Activated T-helper 9 cell treated with anti-CD3 and anti-CD28 coated beads, Interleukin-2, amount 50 U/mL, for 16 hours (primary cell): Measurements from ENCODE around the gene ATP8A1.
"Not testable (repeated sequence)": the region's sequence is repeated elsewhere in the genome, so short reads cannot be mapped to it uniquely, and the experiment has no call there.

ENCODE experiments used
- DNase-seq: peaks from one replicate; pipeline ENCODE4 v3.0.0-alpha.2; 2020; ENCODE audit warnings: low read depth

ATP8A1 gene

GRCh38 chr4:42656944-42657792 lies at the start of gene ATP8A1:
Gene ATP8A1 (minus strand): TSS chr4:42657105. CDS start chr4:42656873, 232 bp downstream.
- DNase-seq, result peak; percentile 92

DNA sequence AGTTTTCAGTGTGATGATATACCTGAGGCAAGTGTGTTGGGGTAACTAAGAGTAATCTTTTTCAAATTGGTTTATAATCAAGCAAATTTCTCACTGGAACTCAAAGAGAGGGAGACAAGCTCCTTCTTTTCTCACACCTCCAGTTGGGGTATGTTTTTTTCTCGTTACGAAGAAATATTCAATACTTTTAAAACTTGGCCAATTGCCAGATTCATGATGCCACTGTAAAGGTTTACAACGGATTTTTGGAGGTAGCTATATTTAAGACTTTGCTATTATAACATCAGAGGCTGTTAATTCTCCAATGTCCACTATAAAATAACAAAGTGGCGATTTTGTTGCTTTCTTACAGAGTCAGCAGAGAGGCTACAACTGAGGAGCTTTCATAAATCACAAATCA lies 49.2 kb upstream of the ATP8A1 start:
- no peak for DNase-seq

GRCh38 chr4:42703813-42704212 lies 46.9 kb upstream of the ATP8A1 start:
- DNase-seq, result no peak

DNA sequence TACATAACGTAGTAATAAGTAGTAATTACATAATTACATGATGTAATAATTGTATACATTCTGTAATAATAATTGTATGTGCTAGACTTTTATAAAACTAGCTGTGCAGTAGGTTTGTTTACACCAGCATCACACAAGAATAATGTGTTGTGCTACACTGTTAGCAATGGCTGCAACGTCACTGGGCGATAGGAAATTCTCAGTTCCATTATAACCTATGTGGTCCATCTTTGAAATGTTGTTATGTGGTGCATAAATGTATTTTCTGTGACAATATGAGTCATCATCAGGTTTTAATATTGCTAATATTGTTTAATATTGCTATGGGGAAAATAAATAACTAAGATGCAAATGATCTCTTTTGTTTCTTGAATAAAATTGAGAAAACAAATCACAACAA lies 46.0 kb upstream of the ATP8A1 start:
- no peak for DNase-seq

DNA sequence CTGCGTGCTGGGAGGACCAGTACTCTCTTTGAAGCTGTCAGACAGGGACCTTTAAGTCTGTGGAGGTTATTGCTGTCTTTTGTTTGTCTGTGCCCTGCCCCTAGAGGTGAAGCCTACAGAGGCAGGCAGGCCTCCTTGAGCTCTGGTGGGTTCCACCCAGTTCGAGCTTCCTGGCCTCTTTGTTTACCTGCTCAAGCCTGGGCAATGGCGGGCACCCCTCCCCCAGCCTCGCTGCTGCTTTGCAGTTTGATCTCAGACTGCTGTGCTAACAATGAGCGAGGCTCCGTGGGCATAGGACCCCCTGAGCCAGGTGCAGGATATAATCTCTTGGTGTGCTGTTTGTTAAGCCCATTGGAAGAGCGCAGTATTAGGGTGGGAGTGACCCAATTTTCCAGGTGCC lies 44.9 kb upstream of the ATP8A1 start:
- DNase-seq, result not testable (repeated sequence)

DNA sequence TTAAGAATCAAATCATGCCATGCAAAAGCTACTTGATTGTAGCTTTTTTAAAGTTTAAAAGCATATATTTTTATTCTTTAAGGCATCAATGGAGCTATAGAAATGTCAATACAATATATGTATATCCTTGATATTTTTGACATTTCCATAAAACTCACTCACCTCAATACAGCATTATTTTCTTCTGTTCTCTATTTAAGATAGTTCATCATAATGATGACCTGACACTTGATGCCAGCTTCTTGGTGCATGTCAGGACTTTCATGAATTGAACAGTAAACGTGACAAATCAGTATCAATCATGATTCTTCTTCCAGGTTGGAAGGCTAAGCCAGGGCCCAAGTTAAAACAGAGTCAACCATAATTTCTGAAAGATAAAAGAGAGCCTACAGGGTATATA lies 33.6 kb upstream of the ATP8A1 start:
- no peak for DNase-seq

GRCh38 chr4:42683393-42683792 lies 26.5 kb upstream of the ATP8A1 start:
- no peak for DNase-seq

- no peak for DNase-seq
These were observed 21.6 kb upstream of the ATP8A1 start for GRCh38 chr4:42678512-42678911.

GRCh38 chr4:42676066-42676951 lies 19.4 kb upstream of the ATP8A1 start:
- no peak for DNase-seq

DNA sequence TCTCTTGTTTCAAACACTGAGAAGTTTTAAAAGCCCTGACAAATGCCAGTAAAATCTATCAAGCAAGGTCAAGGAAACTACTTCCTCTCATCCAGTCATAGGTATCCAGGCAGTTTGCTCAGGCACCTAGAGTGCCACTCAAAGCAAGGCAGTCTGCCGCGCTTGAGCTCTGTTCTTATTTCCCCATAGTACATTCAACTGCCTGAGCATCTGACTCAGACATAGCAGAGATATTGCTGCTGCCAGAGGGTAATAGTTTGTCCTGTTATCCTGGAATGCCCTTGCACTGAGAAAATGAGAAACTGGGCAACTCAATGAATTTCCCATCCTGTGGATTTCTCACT lies 16.1 kb upstream of the ATP8A1 start:
- no peak for DNase-seq

- no peak for DNase-seq
These were observed 15.6 kb upstream of the ATP8A1 start for GRCh38 chr4:42672359-42673081.

GRCh38 chr4:42671431-42672194 lies 14.7 kb upstream of the ATP8A1 start:
- DNase-seq, result no peak

GRCh38 chr4:42658261-42658660 lies 1.4 kb upstream of the ATP8A1 start:
- DNase-seq, result no peak

GRCh38 chr4:42656679-42656943 lies 294 bp downstream of the ATP8A1 start:
- no peak for DNase-seq

DNA sequence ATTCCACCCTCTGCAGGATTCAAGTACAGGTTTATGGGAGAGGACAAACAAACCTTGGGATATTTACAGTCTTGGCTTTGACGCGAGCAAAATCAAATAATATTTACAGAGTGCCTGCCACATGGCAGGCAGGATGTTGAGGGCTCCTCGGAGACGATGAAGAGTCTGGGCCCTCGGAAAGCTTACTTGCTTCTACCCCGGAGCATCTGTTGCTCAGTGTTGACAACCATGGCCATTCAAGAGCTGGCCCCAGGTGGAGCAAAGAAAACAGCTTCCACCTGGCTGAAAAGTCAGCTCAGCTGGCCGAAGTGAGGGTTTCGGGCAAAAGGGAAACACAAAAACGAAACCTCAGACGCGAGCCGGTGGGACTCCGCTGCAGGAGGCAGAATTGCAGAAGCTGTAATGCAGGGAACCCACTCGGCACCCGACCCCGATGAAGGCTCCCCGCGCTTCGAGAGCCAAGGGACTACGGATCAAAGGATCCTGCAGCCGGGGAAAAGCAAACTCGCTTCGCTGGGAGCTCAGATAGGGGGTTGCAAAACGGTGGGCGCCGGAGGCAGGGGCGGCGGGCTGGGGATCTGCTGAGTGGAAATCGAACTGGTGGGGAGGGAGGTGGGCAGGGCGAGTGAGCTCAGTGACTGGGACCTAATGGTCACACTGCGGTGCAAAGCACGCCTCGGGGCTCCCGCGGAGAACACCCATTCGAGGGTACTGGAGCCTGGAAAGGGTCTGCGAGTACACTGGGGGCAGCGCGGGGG lies 805 bp downstream of the ATP8A1 start:
- peak; percentile 19 for DNase-seq

- DNase-seq, result no peak
These were observed 1.7 kb downstream of the ATP8A1 start for GRCh38 chr4:42655269-42655637.

GRCh38 chr4:42654631-42655268 lies 2.2 kb downstream of the ATP8A1 start:
- no peak for DNase-seq

GRCh38 chr4:42653626-42654560 lies 3.0 kb downstream of the ATP8A1 start:
- no peak for DNase-seq

GRCh38 chr4:42652529-42653231 lies 4.2 kb downstream of the ATP8A1 start:
- DNase-seq, result not testable (repeated sequence)
